ENCODE measurements around the gene AIG1. TPM values are rescaled to one million over a fixed set of nuclear protein-coding genes. Genes with fewer than 3 reads are reported as not detected.

Gene AIG1
- total and polyA plus RNA-seq, 2 of the 13 experiments (the other 11 are each of a cell fraction or from before 2014, with no cell fraction given), result 115 to 197 TPM

- Histone ChIP-seq H3K4me3 (replicated peaks in 1 of 3; ENCODE audit: insufficient read depth in 1 of 3, low read depth in 2 of 3, low read length in 3 of 3) (no peak overlapping the region), H2AFZ (ENCODE audit: low read length) (no peak overlapping the region), H3K79me2 (ENCODE audit: insufficient read depth, low read length) (no peaks in the 10 kb centered on the region), H3K27ac (ENCODE audit: extremely low read length, insufficient read depth, low read length) (no peak overlapping the region), H3K9me3 (ENCODE audit: low read length) (no peaks in the 10 kb centered on the region), H4K20me1 (ENCODE audit: insufficient read depth, low read length) (no peaks in the 10 kb centered on the region), H3K9ac (ENCODE audit: insufficient read depth, low read depth, low read length) (no peak overlapping the region), H3K36me3 (replicated peaks in 1 of 2; ENCODE audit: control insufficient read depth in 1 of 2, insufficient read depth in 2 of 2, low read length in 2 of 2) (peaks cover 2 to 42% of the 10 kb centered on the region in 2 experiments; a peak in 4 of 5 replicates), H3K4me2 (ENCODE audit: low read depth, low read length) (no peak overlapping the region), H3K4me1 (ENCODE audit: insufficient read depth, low read length) (no peaks in the 10 kb centered on the region), H3K27me3 (ENCODE audit: control insufficient read depth in 1 of 2, insufficient read depth in 2 of 2, low read length in 2 of 2) (no peaks in the 10 kb centered on the region)
- 95% methylated on average over 5 of the region's 5 CpGs for WGBS (ENCODE audit: low lambda C conversion rate)
- BruUV-seq (replicated peaks), result no TSS peak
- DNase-seq (ENCODE audit: low spot score) (no peak), ATAC-seq (no peak), FAIRE-seq (no peak)
- in situ Hi-C loops (cut with HindIII; ENCODE audit: extremely low pct_ligation_motif_present, low pct_unique_long_range_greater_than_20kb) (no loop called here), intact Hi-C loops (cut with micrococcal nuclease; ENCODE audit: unreplicated experiment) (no loop called here)
- no peak for TF ChIP-seq ZNF235 (CRISPR knock-in tag; IDR thresholded peaks at IDR 0.05; ENCODE audit: borderline replicate concordance)
- TF ChIP-seq EEA1 (CRISPR knock-in tag; IDR thresholded peaks at IDR 0.05; ENCODE audit: borderline replicate concordance), result no peak
- TF ChIP-seq SMAD9 (CRISPR knock-in tag; IDR thresholded peaks at IDR 0.05), result no peak
- POLR2A ChIA-PET, result no interaction called here
- CTCF ChIA-PET (ENCODE audit: low intra/inter-chr PET ratio, low total read pairs), result no interaction called here
Measured at GRCh38 chr6:143166247-143166695, 105.6 kb downstream of the AIG1 start.

DNA sequence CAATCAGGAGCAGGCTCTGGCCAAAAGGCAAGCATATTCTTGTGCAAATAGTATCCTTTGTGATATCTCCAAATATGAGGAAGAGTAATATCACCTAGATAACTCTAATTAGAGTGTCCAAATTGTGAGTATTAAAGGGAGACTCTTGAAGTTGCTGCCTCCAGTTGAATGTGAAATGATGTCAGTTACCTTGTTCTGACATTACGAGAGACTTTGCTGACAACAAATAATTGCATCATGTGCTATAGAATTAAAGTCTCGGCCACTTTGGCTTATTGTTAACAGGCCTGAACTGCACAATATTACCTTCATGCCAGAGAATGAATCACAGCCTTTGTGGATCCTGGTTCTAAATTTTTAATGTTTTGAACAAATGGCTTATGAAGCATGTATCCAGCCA is 106.5 kb downstream of the AIG1 start:
- no TSS peak for BruUV-seq (replicated peaks)
- no peaks in the 10 kb centered on the region for H3K9me3 ChIP-seq (ENCODE audit: low read length)
- no peak overlapping the region for H3K4me2 ChIP-seq (ENCODE audit: low read depth, low read length)
- FAIRE-seq (no peak), ATAC-seq (no peak), DNase-seq (ENCODE audit: low spot score) (no peak)
- H3K36me3 ChIP-seq (replicated peaks in 1 of 2; ENCODE audit: control insufficient read depth in 1 of 2, insufficient read depth in 2 of 2, low read length in 2 of 2), result peaks cover 2 to 48% of the 10 kb centered on the region in 2 experiments; a peak in 4 of 5 replicates
- CTCF ChIA-PET (ENCODE audit: low intra/inter-chr PET ratio, low total read pairs), result no interaction called here
- H3K4me1 ChIP-seq (ENCODE audit: insufficient read depth, low read length), result no peaks in the 10 kb centered on the region
- H3K27ac ChIP-seq (ENCODE audit: extremely low read length, insufficient read depth, low read length), result no peak overlapping the region
- no peak overlapping the region for H3K4me3 ChIP-seq (replicated peaks in 1 of 3; ENCODE audit: insufficient read depth in 1 of 3, low read depth in 2 of 3, low read length in 3 of 3)
- no peak overlapping the region for H2AFZ ChIP-seq (ENCODE audit: low read length)
- 97% methylated on average over 2 of the region's 2 CpGs for WGBS (ENCODE audit: low lambda C conversion rate)
- POLR2A ChIA-PET, result no interaction called here
- no peaks in the 10 kb centered on the region for H4K20me1 ChIP-seq (ENCODE audit: insufficient read depth, low read length)
- H3K9ac ChIP-seq (ENCODE audit: insufficient read depth, low read depth, low read length), result no peak overlapping the region
- H3K79me2 ChIP-seq (ENCODE audit: insufficient read depth, low read length), result no peaks in the 10 kb centered on the region
- intact Hi-C loops (cut with micrococcal nuclease; ENCODE audit: unreplicated experiment), result no loop called here
- in situ Hi-C loops (cut with HindIII; ENCODE audit: extremely low pct_ligation_motif_present, low pct_unique_long_range_greater_than_20kb), result no loop called here
- no peaks in the 10 kb centered on the region for H3K27me3 ChIP-seq (ENCODE audit: control insufficient read depth in 1 of 2, insufficient read depth in 2 of 2, low read length in 2 of 2)
- no peak for TF ChIP-seq KDM5A (IDR thresholded peaks at IDR 0.05; ENCODE audit: borderline replicate concordance, low read length)
- TF ChIP-seq SOX5 (CRISPR knock-in tag; IDR thresholded peaks at IDR 0.05; ENCODE audit: borderline replicate concordance), result no peak
- TF ChIP-seq, protein P1, sequence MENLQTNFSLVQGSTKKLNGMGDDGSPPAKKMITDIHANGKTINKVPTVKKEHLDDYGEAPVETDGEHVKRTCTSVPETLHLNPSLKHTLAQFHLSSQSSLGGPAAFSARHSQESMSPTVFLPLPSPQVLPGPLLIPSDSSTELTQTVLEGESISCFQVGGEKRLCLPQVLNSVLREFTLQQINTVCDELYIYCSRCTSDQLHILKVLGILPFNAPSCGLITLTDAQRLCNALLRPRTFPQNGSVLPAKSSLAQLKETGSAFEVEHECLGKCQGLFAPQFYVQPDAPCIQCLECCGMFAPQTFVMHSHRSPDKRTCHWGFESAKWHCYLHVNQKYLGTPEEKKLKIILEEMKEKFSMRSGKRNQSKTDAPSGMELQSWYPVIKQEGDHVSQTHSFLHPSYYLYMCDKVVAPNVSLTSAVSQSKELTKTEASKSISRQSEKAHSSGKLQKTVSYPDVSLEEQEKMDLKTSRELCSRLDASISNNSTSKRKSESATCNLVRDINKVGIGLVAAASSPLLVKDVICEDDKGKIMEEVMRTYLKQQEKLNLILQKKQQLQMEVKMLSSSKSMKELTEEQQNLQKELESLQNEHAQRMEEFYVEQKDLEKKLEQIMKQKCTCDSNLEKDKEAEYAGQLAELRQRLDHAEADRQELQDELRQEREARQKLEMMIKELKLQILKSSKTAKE (CRISPR knock-in tag; IDR thresholded peaks at IDR 0.05; ENCODE audit: borderline replicate concordance), result no peak
- no peak for TF ChIP-seq SALL1 (CRISPR knock-in tag; IDR thresholded peaks at IDR 0.05)
- no peak for TF ChIP-seq ZNF383 (CRISPR knock-in tag; IDR thresholded peaks at IDR 0.05; ENCODE audit: borderline replicate concordance)
- no peak for TF ChIP-seq ONECUT2 (CRISPR knock-in tag; IDR thresholded peaks at IDR 0.05)
- TF ChIP-seq NR2F1 (CRISPR knock-in tag; IDR thresholded peaks at IDR 0.05), result no peak
- TF ChIP-seq ZNF17 (CRISPR knock-in tag; IDR thresholded peaks at IDR 0.05), result no peak
- no peak for TF ChIP-seq ZNF878 (CRISPR knock-in tag; IDR thresholded peaks at IDR 0.05)
- TF ChIP-seq TP53 (CRISPR knock-in tag; conservative IDR thresholded peaks at IDR 0.05), result no peak
- no peak for TF ChIP-seq ZGPAT (CRISPR knock-in tag; IDR thresholded peaks at IDR 0.05)
- no peak for TF ChIP-seq ZFP62 (CRISPR knock-in tag; IDR thresholded peaks at IDR 0.05)
- no peak for TF ChIP-seq SP4 (CRISPR knock-in tag; IDR thresholded peaks at IDR 0.05)
- no peak for TF ChIP-seq ZNF337 (CRISPR knock-in tag; IDR thresholded peaks at IDR 0.05; ENCODE audit: borderline replicate concordance, low read depth)

Data from HepG2 (cell line).